B cell (primary cell): Measurements from ENCODE around the gene EIF1B.

ENCODE experiments used
- CTCF ChIP-seq: fragments of 200-600 bp; IDR thresholded peaks from one replicate; pipeline ENCODE4 v1.8.0; 2022; ENCODE audit warnings: antibody characterized with exemption, mild to moderate bottlenecking
- EZH2 ChIP-seq: IDR thresholded peaks from 2 replicates; pipeline ENCODE4 v1.6.1; 2012; ENCODE audit warnings: borderline replicate concordance, low read depth, mild to moderate bottlenecking, moderate library complexity, low read length; ENCODE audit not compliant: insufficient read depth, poor library complexity, severe bottlenecking

GRCh38 chr3:40308725-40309417 lies 636 bp upstream of the EIF1B start:
- TF ChIP-seq CTCF, result no peak
- no peak for TF ChIP-seq EZH2
